ENCODE measurements around the gene HS1BP3. TPM values are rescaled to one million over a fixed set of nuclear protein-coding genes. Genes with fewer than 3 reads are reported as not detected.

Gene HS1BP3
- total and polyA plus RNA-seq, 2 of the 13 experiments (the other 11 are each of a cell fraction or from before 2014, with no cell fraction given), result 15.2 to 22.0 TPM

DNA sequence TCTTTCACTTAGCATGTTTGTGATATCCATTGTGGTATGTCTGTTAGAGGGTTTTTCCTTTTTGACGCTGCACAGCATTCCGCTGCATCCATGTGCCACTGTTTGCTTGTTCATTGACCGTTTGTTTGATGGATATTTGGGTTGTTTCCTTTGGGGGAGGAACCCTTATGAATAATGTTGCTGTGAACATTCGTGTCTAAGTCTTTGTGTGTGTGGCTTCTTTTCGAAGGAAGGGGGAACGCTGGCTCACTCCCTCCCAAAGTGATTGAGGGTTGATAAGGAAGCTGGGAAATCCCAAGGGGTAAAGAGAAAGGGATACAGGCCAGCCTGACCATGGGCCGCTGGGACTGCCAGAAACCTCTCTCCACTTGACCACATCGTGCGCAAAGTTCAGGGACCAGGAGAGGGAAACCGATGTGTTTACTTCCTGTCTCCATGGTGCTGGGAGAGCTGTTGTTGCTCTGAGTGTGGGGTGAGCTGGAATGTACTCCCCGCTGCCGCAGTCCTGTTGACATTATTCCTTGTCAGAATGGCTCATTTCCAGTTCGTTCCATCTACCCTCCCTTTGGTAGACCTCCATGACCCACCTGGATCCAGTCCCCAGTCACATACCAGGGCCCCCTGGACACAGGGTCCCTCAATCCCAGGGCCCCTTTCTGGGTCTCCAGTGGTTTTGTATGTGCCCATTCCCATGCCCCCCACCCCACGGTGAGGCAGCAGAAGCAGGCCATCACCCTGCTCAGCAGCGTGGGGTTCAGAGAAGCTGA is 39.6 kb downstream of the HS1BP3 start (continued):
- TF ChIP-seq, protein P1, sequence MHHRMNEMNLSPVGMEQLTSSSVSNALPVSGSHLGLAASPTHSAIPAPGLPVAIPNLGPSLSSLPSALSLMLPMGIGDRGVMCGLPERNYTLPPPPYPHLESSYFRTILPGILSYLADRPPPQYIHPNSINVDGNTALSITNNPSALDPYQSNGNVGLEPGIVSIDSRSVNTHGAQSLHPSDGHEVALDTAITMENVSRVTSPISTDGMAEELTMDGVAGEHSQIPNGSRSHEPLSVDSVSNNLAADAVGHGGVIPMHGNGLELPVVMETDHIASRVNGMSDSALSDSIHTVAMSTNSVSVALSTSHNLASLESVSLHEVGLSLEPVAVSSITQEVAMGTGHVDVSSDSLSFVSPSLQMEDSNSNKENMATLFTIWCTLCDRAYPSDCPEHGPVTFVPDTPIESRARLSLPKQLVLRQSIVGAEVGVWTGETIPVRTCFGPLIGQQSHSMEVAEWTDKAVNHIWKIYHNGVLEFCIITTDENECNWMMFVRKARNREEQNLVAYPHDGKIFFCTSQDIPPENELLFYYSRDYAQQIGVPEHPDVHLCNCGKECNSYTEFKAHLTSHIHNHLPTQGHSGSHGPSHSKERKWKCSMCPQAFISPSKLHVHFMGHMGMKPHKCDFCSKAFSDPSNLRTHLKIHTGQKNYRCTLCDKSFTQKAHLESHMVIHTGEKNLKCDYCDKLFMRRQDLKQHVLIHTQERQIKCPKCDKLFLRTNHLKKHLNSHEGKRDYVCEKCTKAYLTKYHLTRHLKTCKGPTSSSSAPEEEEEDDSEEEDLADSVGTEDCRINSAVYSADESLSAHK (CRISPR knock-in tag; IDR thresholded peaks at IDR 0.05; ENCODE audit: borderline replicate concordance), result 0 out of 2 replicates have a peak, but pooled peaks have one; percentile 25
- TF ChIP-seq, protein P2, sequence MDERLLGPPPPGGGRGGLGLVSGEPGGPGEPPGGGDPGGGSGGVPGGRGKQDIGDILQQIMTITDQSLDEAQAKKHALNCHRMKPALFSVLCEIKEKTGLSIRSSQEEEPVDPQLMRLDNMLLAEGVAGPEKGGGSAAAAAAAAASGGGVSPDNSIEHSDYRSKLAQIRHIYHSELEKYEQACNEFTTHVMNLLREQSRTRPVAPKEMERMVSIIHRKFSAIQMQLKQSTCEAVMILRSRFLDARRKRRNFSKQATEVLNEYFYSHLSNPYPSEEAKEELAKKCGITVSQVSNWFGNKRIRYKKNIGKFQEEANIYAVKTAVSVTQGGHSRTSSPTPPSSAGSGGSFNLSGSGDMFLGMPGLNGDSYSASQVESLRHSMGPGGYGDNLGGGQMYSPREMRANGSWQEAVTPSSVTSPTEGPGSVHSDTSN (CRISPR knock-in tag; IDR thresholded peaks at IDR 0.05), result no peak; the same call in 1 of the 2 replicates
- TF ChIP-seq ZNF781 (CRISPR knock-in tag; IDR thresholded peaks at IDR 0.05; ENCODE audit: borderline replicate concordance, not compliant biosample characterization) (no peak), ZC3H13 (CRISPR knock-in tag; IDR thresholded peaks at IDR 0.05) (0 out of 2 replicates have a peak, but pooled peaks have one; percentile 72), SRSF1 (optimal IDR thresholded peaks at IDR 0.05; ENCODE audit: low read depth, low read length) (peak; percentile 51), NPAS2 (CRISPR knock-in tag; IDR thresholded peaks at IDR 0.05; ENCODE audit: borderline replicate concordance) (no peak), NFYB (CRISPR knock-in tag; IDR thresholded peaks at IDR 0.05) (no peak), KDM3A (CRISPR knock-in tag; IDR thresholded peaks at IDR 0.05; ENCODE audit: low read depth) (peak; percentile 70), ZNF264 (CRISPR knock-in tag; IDR thresholded peaks at IDR 0.05) (peak; percentile 91; the same call in 1 of the 2 replicates), MTF2 (CRISPR knock-in tag; IDR thresholded peaks at IDR 0.05; ENCODE audit: borderline replicate concordance) (no peak), THAP11 (CRISPR knock-in tag; IDR thresholded peaks at IDR 0.05) (peak; percentile 76; the same call in 1 of the 2 replicates), CCDC6 (CRISPR knock-in tag; IDR thresholded peaks at IDR 0.05) (peak; percentile 74; the same call in 1 of the 2 replicates), ATF7-NPFF (CRISPR knock-in tag; IDR thresholded peaks at IDR 0.05; ENCODE audit: low read depth) (peak; percentile 86), ZNF761 (CRISPR knock-in tag; conservative IDR thresholded peaks at IDR 0.05) (0 out of 2 replicates have a peak, but pooled peaks have one; percentile 62), ZNF224 (CRISPR knock-in tag; IDR thresholded peaks at IDR 0.05) (no peak; the same call in 1 of the 2 replicates), ZNF766 (CRISPR knock-in tag; IDR thresholded peaks at IDR 0.05; ENCODE audit: borderline replicate concordance) (peak; percentile 100)
- TF ChIP-seq, protein P3, sequence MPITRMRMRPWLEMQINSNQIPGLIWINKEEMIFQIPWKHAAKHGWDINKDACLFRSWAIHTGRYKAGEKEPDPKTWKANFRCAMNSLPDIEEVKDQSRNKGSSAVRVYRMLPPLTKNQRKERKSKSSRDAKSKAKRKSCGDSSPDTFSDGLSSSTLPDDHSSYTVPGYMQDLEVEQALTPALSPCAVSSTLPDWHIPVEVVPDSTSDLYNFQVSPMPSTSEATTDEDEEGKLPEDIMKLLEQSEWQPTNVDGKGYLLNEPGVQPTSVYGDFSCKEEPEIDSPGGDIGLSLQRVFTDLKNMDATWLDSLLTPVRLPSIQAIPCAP (CRISPR knock-in tag; IDR thresholded peaks at IDR 0.05; ENCODE audit: low read depth), result no peak
- TF ChIP-seq, protein P4, sequence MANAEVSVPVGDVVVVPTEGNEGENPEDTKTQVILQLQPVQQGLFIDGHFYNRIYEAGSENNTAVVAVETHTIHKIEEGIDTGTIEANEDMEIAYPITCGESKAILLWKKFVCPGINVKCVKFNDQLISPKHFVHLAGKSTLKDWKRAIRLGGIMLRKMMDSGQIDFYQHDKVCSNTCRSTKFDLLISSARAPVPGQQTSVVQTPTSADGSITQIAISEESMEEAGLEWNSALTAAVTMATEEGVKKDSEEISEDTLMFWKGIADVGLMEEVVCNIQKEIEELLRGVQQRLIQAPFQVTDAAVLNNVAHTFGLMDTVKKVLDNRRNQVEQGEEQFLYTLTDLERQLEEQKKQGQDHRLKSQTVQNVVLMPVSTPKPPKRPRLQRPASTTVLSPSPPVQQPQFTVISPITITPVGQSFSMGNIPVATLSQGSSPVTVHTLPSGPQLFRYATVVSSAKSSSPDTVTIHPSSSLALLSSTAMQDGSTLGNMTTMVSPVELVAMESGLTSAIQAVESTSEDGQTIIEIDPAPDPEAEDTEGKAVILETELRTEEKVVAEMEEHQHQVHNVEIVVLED (CRISPR knock-in tag; IDR thresholded peaks at IDR 0.05; ENCODE audit: borderline replicate concordance), result peak; percentile 69; the same call in 1 of the 2 replicates
- TF ChIP-seq, protein P5, sequence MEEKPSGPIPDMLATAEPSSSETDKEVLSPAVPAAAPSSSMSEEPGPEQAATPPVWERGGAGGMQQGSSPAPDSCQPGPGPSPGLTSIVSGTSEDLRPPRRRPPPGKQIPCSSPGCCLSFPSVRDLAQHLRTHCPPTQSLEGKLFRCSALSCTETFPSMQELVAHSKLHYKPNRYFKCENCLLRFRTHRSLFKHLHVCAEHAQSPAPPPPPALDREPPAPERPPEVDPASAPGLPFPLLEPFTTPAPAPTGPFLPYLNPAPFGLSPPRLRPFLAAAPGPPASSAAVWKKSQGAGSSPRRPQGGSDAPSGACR (CRISPR knock-in tag; IDR thresholded peaks at IDR 0.05), result peak; percentile 75; the same call in 1 of the 2 replicates
- TF ChIP-seq, protein P6, sequence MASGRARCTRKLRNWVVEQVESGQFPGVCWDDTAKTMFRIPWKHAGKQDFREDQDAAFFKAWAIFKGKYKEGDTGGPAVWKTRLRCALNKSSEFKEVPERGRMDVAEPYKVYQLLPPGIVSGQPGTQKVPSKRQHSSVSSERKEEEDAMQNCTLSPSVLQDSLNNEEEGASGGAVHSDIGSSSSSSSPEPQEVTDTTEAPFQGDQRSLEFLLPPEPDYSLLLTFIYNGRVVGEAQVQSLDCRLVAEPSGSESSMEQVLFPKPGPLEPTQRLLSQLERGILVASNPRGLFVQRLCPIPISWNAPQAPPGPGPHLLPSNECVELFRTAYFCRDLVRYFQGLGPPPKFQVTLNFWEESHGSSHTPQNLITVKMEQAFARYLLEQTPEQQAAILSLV (CRISPR knock-in tag; IDR thresholded peaks at IDR 0.05; ENCODE audit: borderline replicate concordance), result peak; percentile 83

Measured in HepG2 (cell line).